Activated CD8-positive, alpha-beta memory T cell treated with anti-CD3 and anti-CD28 coated beads, Interleukin-2, amount 50 U/mL, for 1 hour (primary cell): ENCODE measurements around the gene SAMD4A.

Experiments
- DNase-seq: peaks from one replicate; pipeline ENCODE4 v3.0.0-alpha.2; 2020; ENCODE audit errors: extremely low read depth

SAMD4A gene

DNA sequence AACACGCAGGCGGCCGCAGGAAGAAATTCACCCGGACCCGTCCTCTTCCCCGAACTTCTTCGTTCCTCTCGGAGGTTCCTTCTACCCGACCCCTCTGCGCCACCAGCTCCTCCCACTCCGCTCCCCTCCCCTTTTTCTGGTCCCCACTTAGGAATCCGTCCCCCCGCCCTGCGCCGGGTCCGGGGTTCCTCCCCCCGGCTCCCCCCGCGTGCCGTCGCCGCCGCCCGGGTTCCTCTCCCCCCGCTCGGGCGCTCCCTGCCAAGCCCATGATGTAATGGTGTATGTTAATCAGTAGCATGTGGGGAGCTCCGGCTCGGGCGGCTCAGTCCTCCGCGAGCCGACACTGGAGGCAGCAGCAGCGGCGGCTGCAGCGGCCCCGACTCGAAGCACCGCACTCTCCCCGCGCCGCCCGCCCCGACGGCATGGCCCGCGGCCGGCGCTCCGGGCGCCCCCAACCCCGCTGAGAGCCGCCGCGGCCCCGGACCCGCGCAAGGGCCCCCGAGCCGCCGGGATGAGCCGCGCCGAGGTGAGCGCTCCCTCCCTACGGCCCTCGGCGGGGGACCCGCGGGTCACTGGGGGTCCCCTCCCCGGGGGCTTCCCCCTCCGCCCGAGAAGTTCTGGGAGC, 1.0 kb upstream of the SAMD4A start:
- peak; percentile 59 for DNase-seq

- DNase-seq: no peak
Observed at GRCh38 chr14:54567224-54567638, 303 bp downstream of the SAMD4A start.

- no peak for DNase-seq
Observed at GRCh38 chr14:54567639-54568561, 972 bp downstream of the SAMD4A start.

- no peak for DNase-seq
Observed at GRCh38 chr14:54568821-54569595, 2.1 kb downstream of the SAMD4A start.

GRCh38 chr14:54570047-54570446, 3.1 kb downstream of the SAMD4A start:
- DNase-seq: no peak

DNA sequence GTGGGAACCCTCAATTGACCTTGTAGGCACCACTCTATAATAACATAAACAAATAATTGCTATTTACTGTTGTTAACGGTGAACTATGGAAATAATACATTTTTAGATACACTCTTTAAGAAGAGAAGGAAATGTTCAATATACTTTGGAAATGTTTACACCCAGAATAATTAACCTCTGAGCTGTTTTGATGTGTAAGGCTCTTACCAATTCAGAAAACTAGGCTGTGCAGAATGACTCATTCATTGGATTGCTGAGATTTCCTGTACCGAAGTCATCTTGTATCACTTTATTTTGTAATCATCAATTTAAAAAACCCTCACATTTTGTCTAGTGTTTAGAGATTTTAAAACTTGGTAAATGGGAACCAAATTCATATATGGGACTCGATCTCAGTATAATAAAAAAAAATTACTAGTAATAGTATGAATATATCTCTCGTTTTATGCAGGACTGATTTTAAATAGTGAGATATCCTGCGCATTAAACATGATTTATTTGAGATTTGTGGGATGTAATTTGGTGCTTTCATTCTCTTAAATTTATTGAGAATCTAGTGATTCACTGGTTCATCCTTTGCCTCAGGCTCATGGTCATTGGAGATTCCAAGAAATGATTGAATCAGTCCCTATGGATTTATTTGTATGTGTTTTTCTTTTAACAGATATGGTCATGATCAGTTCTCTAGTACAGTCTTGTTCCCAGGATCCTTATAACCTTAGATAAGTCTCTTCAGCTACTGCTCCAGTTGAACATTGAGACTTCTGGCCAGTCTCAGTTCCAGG, 3.9 kb downstream of the SAMD4A start:
- DNase-seq: no peak

DNA sequence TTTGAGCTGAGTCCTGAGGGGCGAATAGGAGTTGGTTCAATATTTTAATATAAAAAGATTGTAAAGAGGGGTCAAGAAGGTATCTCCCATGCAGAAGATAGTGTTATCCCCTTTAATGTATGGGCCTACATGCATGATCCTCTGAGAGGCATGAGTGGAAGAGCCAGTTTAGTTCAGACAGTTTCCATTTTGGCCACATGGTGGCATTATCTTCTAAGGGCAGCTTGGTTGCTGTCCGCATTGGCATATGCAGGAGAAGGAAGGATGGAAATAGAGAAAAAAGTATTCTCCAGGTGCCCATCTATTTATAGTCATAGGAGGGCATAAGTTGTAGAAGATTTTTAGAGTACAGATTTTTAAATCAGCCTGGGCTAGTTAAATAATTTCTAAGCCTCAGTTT, 5.4 kb downstream of the SAMD4A start:
- no peak for DNase-seq

GRCh38 chr14:54574528-54574927, 7.6 kb downstream of the SAMD4A start:
- no peak for DNase-seq

GRCh38 chr14:54577494-54577893, 10.6 kb downstream of the SAMD4A start:
- DNase-seq: no peak

DNA sequence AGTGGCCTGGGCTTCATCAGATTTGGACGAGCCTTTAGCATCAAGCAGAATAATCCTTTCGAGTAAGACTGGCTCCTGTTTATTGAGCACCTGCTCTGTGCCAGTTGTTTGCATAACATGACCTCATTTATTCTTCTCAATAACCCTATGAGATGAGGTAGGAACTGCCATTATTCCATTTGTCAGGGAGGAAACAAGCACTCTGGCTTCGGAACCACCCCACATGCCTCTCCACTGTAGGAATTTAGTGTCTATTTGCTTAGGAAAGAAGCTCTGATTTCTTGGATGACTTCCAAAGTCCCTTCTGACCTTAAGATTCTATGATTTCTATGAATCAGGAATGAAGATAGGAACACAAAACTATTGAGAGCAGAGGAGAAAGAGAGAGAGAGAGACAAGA, 11.0 kb downstream of the SAMD4A start:
- DNase-seq: no peak

DNA sequence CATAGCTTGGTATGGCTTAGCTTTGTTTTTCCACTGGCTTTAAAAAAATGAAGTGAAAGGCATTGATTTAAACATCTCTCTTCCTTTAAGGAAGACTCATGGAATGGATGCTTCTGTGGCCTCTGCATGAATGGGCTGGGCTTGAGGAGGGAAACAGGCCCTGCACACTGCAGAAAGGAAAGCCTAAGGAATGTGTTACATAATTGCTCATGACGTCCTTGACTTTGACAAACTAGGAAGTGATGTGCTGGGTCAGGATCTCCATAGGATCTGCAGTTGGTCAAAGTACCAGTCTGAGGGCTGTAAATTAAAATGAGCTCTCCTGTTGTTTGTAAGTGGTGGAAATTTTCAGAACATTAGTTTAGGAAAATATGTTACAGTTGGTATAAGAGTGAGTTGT, 12.7 kb downstream of the SAMD4A start:
- DNase-seq: no peak

DNA sequence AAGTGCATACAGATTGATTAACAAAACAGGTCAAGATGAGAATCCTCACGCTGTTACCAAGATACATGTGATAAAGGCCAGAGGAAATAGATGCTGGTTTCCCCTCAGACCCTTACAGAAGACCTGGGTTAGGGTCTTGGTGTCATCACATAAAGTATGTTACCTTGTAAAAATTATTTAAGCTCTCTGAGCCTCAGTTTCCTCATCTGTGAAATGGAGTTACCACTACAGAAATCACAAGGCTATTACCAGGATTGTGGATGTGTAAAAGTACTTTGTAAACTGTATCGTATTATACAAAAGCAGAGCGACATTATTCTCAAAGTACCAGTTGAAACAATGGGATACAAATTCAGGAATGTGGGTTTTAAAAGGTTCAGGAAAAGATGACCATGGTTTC, 14.0 kb downstream of the SAMD4A start:
- no peak for DNase-seq

GRCh38 chr14:54582334-54582733, 15.4 kb downstream of the SAMD4A start:
- DNase-seq: no peak

DNA sequence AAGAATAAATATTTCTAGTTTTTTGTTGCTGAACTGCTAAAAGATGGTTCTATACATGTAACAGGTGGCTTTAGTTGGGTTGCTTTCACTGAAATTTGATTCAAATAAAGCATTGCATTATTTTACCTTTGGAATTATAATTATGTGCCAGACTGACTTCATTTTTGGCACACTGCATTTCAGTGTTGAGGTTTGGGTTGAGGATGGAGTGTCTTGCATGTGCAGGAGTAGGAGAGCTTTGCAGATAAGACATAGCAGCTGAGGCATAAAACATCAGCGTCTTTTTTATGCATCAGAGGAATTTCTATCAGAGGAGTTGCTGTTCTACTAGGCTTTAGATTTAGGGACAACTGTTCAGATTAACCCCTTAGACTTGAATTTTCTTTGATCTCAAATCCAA, 17.2 kb downstream of the SAMD4A start:
- DNase-seq: no peak

DNA sequence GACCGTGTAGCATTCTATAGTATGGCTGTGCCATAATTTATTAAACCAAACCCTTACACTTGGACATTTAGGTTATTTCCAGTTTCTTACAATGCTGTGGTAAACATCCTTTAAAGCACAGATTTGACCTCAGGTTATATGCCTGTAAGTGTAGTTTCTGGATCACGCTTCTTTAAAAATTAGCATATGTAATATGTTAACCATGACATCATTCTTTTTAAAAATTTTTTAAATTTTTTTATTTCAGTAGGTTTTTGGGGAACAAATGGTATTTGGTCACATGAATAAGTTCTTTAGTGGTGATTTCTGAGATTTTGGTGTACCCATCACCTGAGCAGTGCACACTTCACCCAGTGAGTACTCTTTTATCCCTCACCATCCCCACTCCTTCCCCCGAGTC, 18.3 kb downstream of the SAMD4A start:
- no peak for DNase-seq

DNA sequence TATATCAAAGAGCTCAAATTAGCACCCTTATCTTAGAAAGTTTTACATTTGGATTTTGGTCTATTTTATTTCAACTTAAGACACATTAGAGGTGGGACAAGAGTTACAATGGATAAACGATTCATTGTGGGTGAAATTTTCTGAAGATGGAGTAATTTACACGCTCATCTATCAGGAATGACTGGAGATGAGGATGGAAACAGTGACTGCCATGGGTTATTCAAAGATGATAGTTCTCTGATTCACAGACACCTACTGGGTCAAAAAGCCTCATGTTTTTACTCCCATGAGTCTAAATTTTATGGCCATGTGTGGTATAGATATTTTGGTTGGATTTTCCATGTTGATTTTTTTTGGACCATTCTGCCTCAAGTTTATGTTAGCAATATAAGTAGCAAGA, 22.1 kb downstream of the SAMD4A start:
- no peak for DNase-seq

DNA sequence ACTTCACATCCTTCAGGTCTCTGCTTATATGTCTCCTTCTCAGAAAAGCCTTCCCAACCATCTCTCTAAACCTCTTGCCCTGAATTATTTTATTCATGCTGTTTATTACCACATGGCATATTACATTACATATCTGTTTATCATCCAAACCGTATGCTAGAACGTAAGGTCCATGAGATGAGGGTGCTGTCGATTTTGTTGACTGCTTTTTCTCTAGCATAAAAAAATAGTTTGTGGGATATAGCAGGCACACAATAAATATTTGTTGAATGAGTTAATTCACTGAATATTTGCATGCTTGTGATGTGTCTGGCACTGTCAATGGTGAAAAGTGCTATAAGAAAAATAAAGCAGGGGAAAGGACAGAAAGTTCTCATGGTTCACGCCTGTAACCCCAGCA, 22.9 kb downstream of the SAMD4A start:
- no peak for DNase-seq

- no peak for DNase-seq
Observed at GRCh38 chr14:54590481-54590880, 23.6 kb downstream of the SAMD4A start.

GRCh38 chr14:54591461-54591860, 24.5 kb downstream of the SAMD4A start:
- no peak for DNase-seq

DNA sequence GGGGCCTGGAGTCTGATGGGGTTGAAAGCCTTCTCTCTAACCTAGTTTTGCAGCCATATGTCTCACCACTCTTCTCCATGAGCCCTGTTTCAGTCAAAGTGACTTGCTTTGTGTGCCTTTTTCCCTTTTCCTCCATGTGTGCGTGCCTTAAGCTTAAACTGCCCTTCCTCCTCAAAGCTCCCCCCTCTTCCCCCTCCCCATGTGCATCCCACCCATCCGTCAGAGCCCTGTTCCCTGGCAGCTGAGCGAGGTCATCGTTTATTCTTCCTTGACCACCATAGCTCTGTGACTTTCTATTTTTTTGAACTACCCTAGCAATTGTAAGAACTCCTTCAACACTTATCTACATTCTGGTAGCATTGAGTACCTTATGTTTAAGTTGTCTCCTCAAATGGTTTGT, 24.9 kb downstream of the SAMD4A start:
- DNase-seq: no peak

GRCh38 chr14:54593860-54594259, 26.9 kb downstream of the SAMD4A start:
- no peak for DNase-seq

- no peak for DNase-seq
Observed at GRCh38 chr14:54594537-54594936, 27.6 kb downstream of the SAMD4A start.
